LNCaP clone FGC (cell line): Measurements from ENCODE around the gene TPMT.

Experiments
- DNase-seq: peaks from one replicate; pipeline ENCODE4 v3.0.0-alpha.2; 2011; ENCODE audit warnings: low read depth
- H3K4me3 ChIP-seq: 2 replicates; pipeline ENCODE4 v1.5.1; 2011; ENCODE audit warnings: mild to moderate bottlenecking, low read depth, low read length, control low read depth
- CTCF ChIP-seq: IDR thresholded peaks from 2 replicates; pipeline ENCODE4 v1.5.1; 2012; ENCODE audit warnings: mild to moderate bottlenecking; ENCODE audit not compliant: control insufficient read depth, insufficient read depth; ENCODE audit errors: extremely low read depth

The TPMT gene

GRCh38 chr6:18102783-18103509, 51.9 kb downstream of the TPMT start:
- H3K4me3 ChIP-seq: no peak overlapping the region
- peak; percentile 28 for DNase-seq
- no peak for TF ChIP-seq CTCF

GRCh38 chr6:18101873-18102272, 53.0 kb downstream of the TPMT start:
- no peak for TF ChIP-seq CTCF
- H3K4me3 ChIP-seq: no peak overlapping the region
- no peak for DNase-seq

GRCh38 chr6:18101271-18101670, 53.6 kb downstream of the TPMT start:
- no peak for DNase-seq
- H3K4me3 ChIP-seq: no peak overlapping the region
- no peak for TF ChIP-seq CTCF

- DNase-seq: no peak
- no peak for TF ChIP-seq CTCF
- H3K4me3 ChIP-seq: no peak overlapping the region
Measured at GRCh38 chr6:18100296-18100695, 54.6 kb downstream of the TPMT start.

GRCh38 chr6:18099511-18099910, 55.4 kb downstream of the TPMT start:
- DNase-seq: no peak
- no peak for TF ChIP-seq CTCF
- no peak overlapping the region for H3K4me3 ChIP-seq

GRCh38 chr6:18096423-18096822, 58.5 kb downstream of the TPMT start:
- no peak for DNase-seq
- no peak overlapping the region for H3K4me3 ChIP-seq
- TF ChIP-seq CTCF: no peak

GRCh38 chr6:18091382-18091781, 63.5 kb downstream of the TPMT start:
- H3K4me3 ChIP-seq: no peak overlapping the region
- DNase-seq: no peak
- TF ChIP-seq CTCF: no peak
